ENCODE data around the gene CORIN.

CORIN gene

GRCh38 chr4:47879458-47879857, 41.6 kb upstream of the CORIN start:
- CTCF ChIA-PET: no interaction called here

GRCh38 chr4:47876784-47877546, 39.1 kb upstream of the CORIN start:
- H3K36me3 ChIP-seq (ENCODE audit: control insufficient read depth in 2 of 2, insufficient read depth in 1 of 2, low read length in 2 of 2): peaks cover 7 to 77% of the 10 kb centered on the region in 2 experiments; a peak in 2 of 3 replicates
- no peak for TF ChIP-seq CTCF (tag by site-specific recombination; IDR thresholded peaks at IDR 0.05)
- no peak for TF ChIP-seq ZNF707 (tag by site-specific recombination; IDR thresholded peaks at IDR 0.05)
- TF ChIP-seq WT1 (tag by site-specific recombination; IDR thresholded peaks at IDR 0.05): no peak
- no peak for TF ChIP-seq SCRT1 (tag by site-specific recombination; IDR thresholded peaks at IDR 0.05; ENCODE audit: borderline replicate concordance)
- no peak for TF ChIP-seq PRDM6 (tag by site-specific recombination; IDR thresholded peaks at IDR 0.05)
- no peak for TF ChIP-seq ZNF548 (tag by site-specific recombination; IDR thresholded peaks at IDR 0.05)
- no peaks in the 10 kb centered on the region for H3K4me1 ChIP-seq (ENCODE audit: control insufficient read depth, insufficient read depth, low read length)
- POLR2A ChIA-PET: no interaction called here
- CTCF ChIA-PET: no interaction called here
- no peak overlapping the region for H3K4me3 ChIP-seq (ENCODE audit: low read depth, low read length)
- H3K9me3 ChIP-seq (ENCODE audit: control insufficient read depth, insufficient read depth, low read depth, low read length): no peaks in the 10 kb centered on the region
- no peak overlapping the region for H3K27ac ChIP-seq (ENCODE audit: extremely low read depth, low read depth, low read length)

More at GRCh38 chr4:47879458-47879857, 41.6 kb upstream of the CORIN start:
- POLR2A ChIA-PET: no interaction called here
- Histone ChIP-seq H3K9me3 (ENCODE audit: control insufficient read depth, insufficient read depth, low read depth, low read length) (no peaks in the 10 kb centered on the region), H3K4me1 (ENCODE audit: control insufficient read depth, insufficient read depth, low read length) (no peaks in the 10 kb centered on the region), H3K36me3 (ENCODE audit: control insufficient read depth in 2 of 2, insufficient read depth in 1 of 2, low read length in 2 of 2) (peaks cover 17 to 80% of the 10 kb centered on the region in 2 experiments; a peak in 2 of 3 replicates), H3K4me3 (ENCODE audit: low read depth, low read length) (no peak overlapping the region), H3K27ac (ENCODE audit: extremely low read depth, low read depth, low read length) (no peak overlapping the region)
- no peak for TF ChIP-seq ZNF529 (tag by site-specific recombination; IDR thresholded peaks at IDR 0.05; ENCODE audit: insufficient replicate concordance)
- no peak for TF ChIP-seq SCRT1 (tag by site-specific recombination; IDR thresholded peaks at IDR 0.05; ENCODE audit: borderline replicate concordance)
- no peak for TF ChIP-seq INSM2 (tag by site-specific recombination; IDR thresholded peaks at IDR 0.05)
- no peak for TF ChIP-seq EGR2 (tag by site-specific recombination; IDR thresholded peaks at IDR 0.05; ENCODE audit: low read depth)
- TF ChIP-seq PRDM1 (tag by site-specific recombination; IDR thresholded peaks at IDR 0.05): no peak
- TF ChIP-seq ZNF404 (tag by site-specific recombination; IDR thresholded peaks at IDR 0.05): no peak
- no peak for TF ChIP-seq ZNF677 (tag by site-specific recombination; IDR thresholded peaks at IDR 0.05)
- no peak for TF ChIP-seq SP7 (tag by site-specific recombination; IDR thresholded peaks at IDR 0.05)
- TF ChIP-seq ZNF664 (tag by site-specific recombination; IDR thresholded peaks at IDR 0.05): no peak
- TF ChIP-seq ZNF76 (tag by site-specific recombination; IDR thresholded peaks at IDR 0.05; ENCODE audit: borderline replicate concordance, low read depth): no peak
- TF ChIP-seq BCL11A (tag by site-specific recombination; IDR thresholded peaks at IDR 0.05; ENCODE audit: low read depth): no peak
- no peak for TF ChIP-seq ZNF692 (tag by site-specific recombination; IDR thresholded peaks at IDR 0.05)
- no peak for TF ChIP-seq ZNF423 (tag by site-specific recombination; IDR thresholded peaks at IDR 0.05)
